ENCODE results near the gene PDPK1.
"Not testable (repeated sequence)": the region's sequence is repeated elsewhere in the genome, so short reads cannot be mapped to it uniquely, and the experiment has no call there.

- not testable (repeated sequence) for TF ChIP-seq CTCF (conservative IDR thresholded peaks at IDR 0.05 in 1 of 2, IDR thresholded peaks at IDR 0.05 in 1 of 2; ENCODE audit: extremely low read depth in 1 of 2, insufficient read depth in 1 of 2, low read depth in 1 of 2, low read length in 2 of 2); EZH2 (IDR thresholded peaks at IDR 0.05; ENCODE audit: borderline replicate concordance, low read length)
These were observed 101.4 kb downstream of the PDPK1 start for GRCh38 chr16:2639071-2639721.

Data from mammary epithelial cell (primary cell).